H1 (cell line): Measurements from ENCODE around the gene IFT172. TPM values are rescaled to one million over a fixed set of nuclear protein-coding genes. Genes with fewer than 3 reads are reported as not detected.

ENCODE experiments used
- ATF3 ChIP-seq: IDR thresholded peaks from 2 replicates; pipeline ENCODE4 v1.6.1; 2011; ENCODE audit warnings: low read depth, mild to moderate bottlenecking, low read length; ENCODE audit not compliant: insufficient read depth
- SIRT6 ChIP-seq: IDR thresholded peaks from one replicate; pipeline ENCODE4 v1.7.1; 2012; ENCODE audit warnings: low read length, inconsistent platforms
- TCF12 ChIP-seq: IDR thresholded peaks from 2 replicates; pipeline ENCODE4 v1.6.1; 2011; ENCODE audit warnings: low read depth, mild to moderate bottlenecking, low read length
- polyA plus RNA-seq, 7 experiments: library from polyadenylated mRNA; depleted of rRNA in 3 of 7; stranded (reverse) in 5 of 7; unstranded in 2 of 7; fragments of >200 nt in 5 of 7; fragments of 200-250 nt in 2 of 7; gene quantifications; 1 replicate in 5 of 7; 2 replicates in 1 of 7; 4 replicates in 1 of 7; pipeline versions ENCODE4 v1.2.1 to v1.2.3, GENCODE V29; 2011 to 2013; ENCODE audit warnings: missing spikeins in 2 of 7, mixed read lengths in 2 of 7
- total RNA-seq: library from RNA; stranded (reverse); fragmentation: NEBNext Ultra II Directional; extraction: Animal tissue kit (Norgen Biotek cat#: 25700); gene quantifications from 2 replicates; pipeline ENCODE4 v1.2.1, GENCODE V29; 2021

The IFT172 gene
- total and polyA plus RNA-seq, 2 of the 8 experiments (the other 6 are each of a cell fraction or from before 2014, with no cell fraction given), result 13.5 to 14.0 TPM

GRCh38 chr2:27441226-27441926 is 48.2 kb downstream of the IFT172 start (continued):
- no peak for TF ChIP-seq ATF3
- no peak for TF ChIP-seq TCF12
- TF ChIP-seq SIRT6, result no peak
